Stimulated activated naive CD4-positive, alpha-beta T cell (primary cell): ENCODE measurements around the gene DZANK1.
"Not testable (repeated sequence)": the region's sequence is repeated elsewhere in the genome, so short reads cannot be mapped to it uniquely, and the experiment has no call there.

Experiments used
- DNase-seq, 6 experiments: peaks; one replicate each; lab custom pipeline; 2025; lab: John Stamatoyannopoulos, UW

DZANK1 gene

DNA sequence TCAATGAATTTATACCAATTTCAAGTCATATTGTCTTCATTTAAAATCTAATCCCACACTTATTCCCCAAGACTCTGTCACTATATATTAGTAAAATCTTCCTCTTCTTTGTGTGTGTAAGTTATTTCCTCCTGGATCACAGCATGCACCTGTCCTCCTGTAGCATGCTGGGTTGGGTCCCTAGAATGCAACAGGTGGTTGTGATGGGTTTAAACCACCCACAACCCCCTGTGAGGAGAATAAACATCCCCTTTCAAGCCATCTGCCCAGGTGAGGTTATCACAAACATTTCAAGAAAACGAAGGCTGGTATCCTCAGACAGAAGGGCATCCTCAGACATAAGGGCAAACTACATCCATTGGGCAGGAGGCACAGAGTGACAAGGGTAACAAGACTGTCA is 26.4 kb downstream of the DZANK1 start:
- no peak for DNase-seq

DNA sequence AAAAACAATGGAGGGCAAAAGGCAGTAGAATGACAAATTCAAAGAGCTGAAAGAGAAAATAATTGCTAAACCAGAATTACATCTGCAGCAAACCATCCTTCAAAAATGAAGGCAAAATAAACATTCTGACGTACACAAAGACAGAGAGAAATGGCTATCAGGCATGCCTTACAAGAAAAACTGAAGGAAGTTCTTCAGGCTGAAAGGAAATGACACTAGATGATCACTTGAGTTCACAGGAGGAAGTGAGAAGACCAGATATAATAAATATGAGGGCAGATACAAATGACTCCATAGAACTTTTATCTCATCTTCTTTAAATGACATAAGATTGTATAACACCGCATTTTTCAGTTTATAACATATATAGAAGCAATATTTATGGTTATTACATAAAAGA is 30.0 kb downstream of the DZANK1 start:
- no peak for DNase-seq

- no peak for DNase-seq
These were observed 35.6 kb downstream of the DZANK1 start for GRCh38 chr20:18431206-18431605.

GRCh38 chr20:18430172-18430826 is 36.5 kb downstream of the DZANK1 start:
- no peak for DNase-seq

DNA sequence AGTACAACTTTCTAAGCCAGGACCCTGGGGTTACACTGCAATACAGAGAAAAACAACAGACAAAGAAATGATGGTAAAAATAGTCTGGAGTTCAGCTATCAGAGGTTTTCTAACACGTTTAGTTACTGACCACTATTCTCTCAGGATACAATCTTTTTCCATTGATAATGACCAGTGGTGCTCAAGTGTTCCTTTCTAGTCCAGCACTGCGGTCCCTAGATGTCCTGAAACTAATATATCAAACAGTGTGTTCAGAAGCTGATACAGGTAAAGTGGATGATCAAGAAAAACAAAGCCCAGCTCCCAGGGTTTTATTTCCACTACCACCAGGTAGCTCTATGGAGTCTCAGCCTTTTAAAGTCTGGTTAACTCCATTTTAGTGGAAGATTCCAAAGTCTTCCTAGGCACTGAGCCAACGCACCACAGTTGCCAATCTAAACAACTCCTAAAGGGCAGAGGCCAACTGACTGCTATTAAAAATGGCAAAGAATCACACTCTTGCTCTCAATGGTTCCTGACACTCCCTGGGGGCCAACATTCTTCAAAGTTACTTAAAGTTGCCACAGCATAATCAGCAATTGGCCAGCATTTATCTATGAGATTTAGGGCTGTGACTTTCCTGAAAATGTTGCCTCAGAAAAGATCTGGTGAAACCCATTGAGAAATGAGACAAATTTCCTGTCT is 38.2 kb downstream of the DZANK1 start:
- no peak for DNase-seq

DNA sequence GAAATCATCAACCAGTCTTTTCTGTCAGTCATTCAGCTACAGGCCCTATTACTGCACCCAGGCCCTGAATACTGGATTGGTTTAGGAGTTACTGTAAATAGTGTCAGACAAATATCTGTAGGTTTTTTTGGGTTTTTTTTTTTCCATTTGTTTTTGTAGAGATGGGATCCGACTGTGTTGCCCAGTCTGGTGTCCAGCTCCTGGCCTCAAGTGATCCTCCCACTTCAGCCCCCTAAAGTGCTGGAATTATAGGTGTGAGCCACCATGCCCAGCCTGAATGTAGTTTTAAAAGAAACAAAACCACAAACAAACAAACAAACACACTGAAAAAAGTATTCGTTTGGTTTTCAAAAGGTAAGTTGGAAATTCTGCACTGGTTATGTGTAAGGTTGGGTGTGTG is 39.6 kb downstream of the DZANK1 start:
- no peak for DNase-seq

- DNase-seq, result no peak
These were observed 45.2 kb downstream of the DZANK1 start for GRCh38 chr20:18421608-18422007.

DNA sequence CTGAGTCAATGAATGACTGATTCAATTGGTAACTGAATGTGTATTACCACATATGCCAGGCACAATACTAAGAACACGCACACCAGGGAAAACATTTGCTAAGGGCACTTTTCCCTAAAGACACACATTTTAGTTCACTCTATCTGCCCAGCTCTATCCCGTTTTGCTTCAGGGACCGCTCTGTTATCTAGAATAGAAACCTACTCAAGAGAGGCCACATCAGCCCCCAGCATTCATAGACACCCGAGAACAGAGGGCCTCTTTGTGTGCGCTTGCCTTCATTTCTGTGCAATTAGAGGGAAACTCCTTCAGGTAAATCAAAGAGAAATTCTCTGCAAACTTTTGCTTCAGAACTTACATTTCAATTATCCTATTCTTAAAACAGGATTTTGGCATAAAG is 50.3 kb downstream of the DZANK1 start:
- DNase-seq, result no peak

GRCh38 chr20:18414140-18414539 is 52.7 kb downstream of the DZANK1 start:
- no peak for DNase-seq

GRCh38 chr20:18412221-18412901 is 54.5 kb downstream of the DZANK1 start:
- no peak for DNase-seq

DNA sequence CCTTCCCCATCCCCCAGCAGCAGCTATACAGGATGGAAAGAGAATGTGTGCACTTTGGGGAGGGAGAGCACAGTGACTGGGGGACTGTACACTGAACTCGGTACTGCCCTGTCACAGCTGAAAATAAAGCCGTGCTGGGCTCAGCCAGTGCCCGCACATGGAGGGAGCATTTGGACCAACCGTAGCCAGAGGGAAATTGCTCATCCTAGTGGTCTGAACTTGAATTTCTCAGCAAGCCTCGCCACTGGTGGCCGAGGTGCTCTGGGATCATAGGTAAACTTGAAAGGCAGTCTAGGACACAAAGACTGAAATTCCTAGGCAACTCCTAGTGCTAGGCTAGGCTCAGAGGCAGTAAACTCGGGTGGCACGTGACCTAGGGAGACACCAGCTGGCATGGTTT is 61.0 kb downstream of the DZANK1 start:
- DNase-seq, result no peak

GRCh38 chr20:18404172-18404571 is 62.7 kb downstream of the DZANK1 start:
- no peak for DNase-seq

DNA sequence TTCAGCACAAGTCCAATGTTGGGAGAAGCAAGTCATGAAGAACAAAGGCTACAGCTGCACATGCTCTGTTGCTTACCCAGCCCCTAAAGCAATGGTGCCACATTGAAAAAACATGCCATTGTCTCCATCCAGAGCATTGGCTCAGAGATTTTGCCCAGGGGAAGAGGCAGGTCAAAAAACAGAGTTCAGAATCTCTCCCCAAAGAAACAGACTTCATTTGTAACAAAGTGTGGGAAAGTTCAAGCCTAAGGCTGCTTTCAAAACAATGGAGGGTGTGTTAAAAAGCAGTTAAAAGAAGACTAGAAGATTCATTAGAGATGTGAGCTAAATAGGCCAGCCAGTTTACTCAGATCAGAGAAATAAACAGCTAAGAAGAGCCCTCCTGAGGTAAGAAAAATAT is 63.6 kb downstream of the DZANK1 start:
- no peak for DNase-seq

- no peak for DNase-seq
These were observed 65.5 kb downstream of the DZANK1 start for GRCh38 chr20:18401305-18401704.

DNA sequence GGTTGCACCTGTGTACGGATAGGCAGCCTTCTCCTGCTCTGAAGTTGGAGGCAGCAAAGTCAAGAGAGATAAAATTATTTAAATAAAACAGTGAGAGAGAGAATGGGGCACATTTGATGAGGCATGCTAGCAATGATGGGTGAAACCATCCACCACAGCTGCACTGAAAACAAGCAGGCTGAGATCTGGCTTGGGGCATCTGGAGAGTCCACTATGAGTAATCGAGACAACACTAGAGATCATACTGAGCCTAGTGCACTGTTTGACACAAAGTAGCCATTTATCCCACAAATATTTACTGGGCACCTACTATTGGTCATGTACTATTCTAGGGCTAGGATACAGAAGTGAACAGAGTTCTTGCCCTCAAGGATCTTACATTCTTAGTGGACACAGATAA is 66.4 kb downstream of the DZANK1 start:
- DNase-seq, result no peak

DNA sequence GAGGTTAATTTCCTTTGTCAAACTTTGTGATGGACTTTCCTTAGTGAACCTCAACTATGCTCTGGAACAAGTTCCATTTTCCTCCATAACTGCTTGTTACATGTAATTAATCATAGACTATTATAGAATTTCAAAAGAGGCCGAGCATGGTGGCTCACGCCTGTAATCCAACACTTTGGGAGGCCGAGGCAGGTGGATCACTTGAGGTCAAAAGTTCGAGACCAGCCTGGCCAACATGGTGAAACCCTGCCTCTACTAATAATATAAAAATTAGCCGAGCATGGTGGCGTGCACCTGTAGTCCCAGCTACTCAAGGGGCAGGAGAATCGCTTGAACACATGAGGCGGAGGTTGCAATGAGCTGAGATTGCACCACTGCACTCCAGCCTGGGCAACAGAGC is 68.1 kb downstream of the DZANK1 start:
- DNase-seq, result not testable (repeated sequence)

- DNase-seq, result no peak
These were observed 69.8 kb downstream of the DZANK1 start for GRCh38 chr20:18397030-18397429.

DNA sequence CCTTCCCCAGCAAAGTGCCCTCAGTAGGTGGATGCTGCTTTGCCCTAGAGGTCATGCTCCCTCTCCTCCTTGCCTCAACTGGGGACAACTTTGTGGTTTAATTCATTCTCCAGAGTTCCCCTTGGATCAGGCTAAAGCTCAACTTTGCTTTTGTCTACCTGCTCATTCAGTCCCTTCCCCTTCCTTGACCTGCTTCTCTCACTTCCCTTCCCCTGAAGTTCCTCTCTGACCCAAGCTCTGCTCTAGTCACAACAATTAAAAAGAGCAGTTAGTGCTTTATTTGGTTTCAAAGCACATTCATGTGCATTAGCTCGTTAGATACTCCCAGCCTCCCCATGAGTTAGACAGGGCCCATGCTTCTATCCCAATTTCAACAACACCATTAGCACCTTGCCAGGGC is 71.3 kb downstream of the DZANK1 start:
- no peak for DNase-seq

DNA sequence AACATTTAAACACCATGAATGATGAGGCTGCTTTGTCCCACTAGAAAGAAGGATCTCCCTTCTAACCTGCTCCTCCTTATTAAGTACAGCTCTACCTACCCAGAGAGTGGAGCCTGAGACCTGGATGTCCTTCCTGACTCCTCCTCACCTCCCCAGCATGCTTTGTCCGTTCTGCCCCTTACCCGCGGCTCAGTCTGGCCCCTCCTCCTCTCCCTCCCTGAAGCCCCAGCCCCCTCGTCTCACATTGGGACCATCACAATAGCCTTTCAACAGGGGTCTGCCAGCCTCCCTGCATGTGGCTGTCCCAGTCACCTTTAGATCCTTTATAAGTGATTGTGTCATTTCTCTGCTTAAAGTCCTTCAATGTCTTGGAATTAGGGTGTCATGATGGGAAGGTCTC is 72.5 kb downstream of the DZANK1 start:
- DNase-seq, result no peak

- no peak for DNase-seq
These were observed 75.1 kb downstream of the DZANK1 start for GRCh38 chr20:18391686-18392085.

- no peak for DNase-seq
These were observed 76.6 kb downstream of the DZANK1 start for GRCh38 chr20:18390201-18390600.

DNA sequence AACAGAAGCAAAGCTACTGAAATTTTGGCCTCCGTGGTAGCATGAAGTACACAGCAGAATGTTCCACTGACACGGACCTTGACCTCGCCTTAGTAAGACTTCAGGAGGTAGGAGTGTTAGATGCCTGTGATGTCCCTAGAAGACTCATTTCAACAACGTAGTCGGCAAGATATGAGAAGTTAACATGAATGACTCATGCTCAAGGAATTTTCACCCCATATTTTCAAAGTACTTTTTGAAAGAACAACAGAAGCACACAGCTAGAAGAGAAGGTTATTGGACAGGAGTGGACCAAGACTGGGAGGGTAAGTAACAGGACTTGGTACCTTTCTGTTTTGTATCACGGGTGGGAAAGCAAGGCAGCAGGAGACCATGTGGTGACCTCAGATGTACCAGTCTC is 78.0 kb downstream of the DZANK1 start:
- no peak for DNase-seq

DNA sequence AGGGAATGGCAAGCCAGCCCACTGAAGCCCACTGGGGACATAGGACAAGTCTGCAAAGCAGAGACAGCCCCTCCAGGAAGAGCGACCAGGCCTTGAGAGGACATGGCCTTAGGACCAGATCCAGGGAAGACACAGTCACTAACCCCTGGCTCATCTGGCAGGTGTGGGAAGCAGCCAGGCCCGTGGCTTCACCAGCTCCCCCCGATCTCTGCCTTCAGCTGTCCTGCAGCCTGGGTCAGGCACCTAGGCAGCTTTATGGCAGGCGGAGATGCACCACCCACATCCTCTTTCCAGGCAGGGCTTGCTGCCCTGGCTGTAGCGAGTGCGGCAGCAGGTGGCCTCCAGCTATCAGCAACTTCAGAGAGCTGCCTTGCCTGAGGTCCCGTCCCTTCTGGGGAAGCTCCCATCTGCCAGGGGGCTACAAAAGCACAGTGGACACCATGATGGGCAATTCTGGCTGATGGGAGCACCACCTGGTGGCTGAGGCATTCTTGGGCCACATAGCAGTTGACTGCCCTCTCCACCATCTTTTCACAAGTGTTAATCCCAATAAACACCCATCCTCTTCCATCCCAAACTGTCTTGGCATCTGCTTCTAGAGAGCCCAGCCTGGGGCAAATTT is 85.8 kb downstream of the DZANK1 start:
- DNase-seq, result no peak
